Measurements from ENCODE around the gene CRB1.

- TF ChIP-seq, protein P1, sequence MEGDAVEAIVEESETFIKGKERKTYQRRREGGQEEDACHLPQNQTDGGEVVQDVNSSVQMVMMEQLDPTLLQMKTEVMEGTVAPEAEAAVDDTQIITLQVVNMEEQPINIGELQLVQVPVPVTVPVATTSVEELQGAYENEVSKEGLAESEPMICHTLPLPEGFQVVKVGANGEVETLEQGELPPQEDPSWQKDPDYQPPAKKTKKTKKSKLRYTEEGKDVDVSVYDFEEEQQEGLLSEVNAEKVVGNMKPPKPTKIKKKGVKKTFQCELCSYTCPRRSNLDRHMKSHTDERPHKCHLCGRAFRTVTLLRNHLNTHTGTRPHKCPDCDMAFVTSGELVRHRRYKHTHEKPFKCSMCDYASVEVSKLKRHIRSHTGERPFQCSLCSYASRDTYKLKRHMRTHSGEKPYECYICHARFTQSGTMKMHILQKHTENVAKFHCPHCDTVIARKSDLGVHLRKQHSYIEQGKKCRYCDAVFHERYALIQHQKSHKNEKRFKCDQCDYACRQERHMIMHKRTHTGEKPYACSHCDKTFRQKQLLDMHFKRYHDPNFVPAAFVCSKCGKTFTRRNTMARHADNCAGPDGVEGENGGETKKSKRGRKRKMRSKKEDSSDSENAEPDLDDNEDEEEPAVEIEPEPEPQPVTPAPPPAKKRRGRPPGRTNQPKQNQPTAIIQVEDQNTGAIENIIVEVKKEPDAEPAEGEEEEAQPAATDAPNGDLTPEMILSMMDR (conservative IDR thresholded peaks at IDR 0.05; ENCODE audit: low read length) = no peak
- no peak for TF ChIP-seq EZH2phosphoT487 (IDR thresholded peaks at IDR 0.05; ENCODE audit: borderline replicate concordance)
These were observed 17.6 kb downstream of the CRB1 start for GRCh38 chr1:197285526-197286205.

Measured in Loucy (cell line).